ENCODE measurements around the gene ERC2.

Gene ERC2

GRCh38 chr3:56424336-56424735, 43.9 kb downstream of the ERC2 start:
- no peak for DNase-seq

- DNase-seq, result no peak
These were observed 44.6 kb downstream of the ERC2 start for GRCh38 chr3:56423661-56424099.

- no peak for DNase-seq
These were observed 46.0 kb downstream of the ERC2 start for GRCh38 chr3:56422316-56422715.

GRCh38 chr3:56421205-56421604, 47.1 kb downstream of the ERC2 start:
- DNase-seq, result no peak

GRCh38 chr3:56415652-56416051, 52.6 kb downstream of the ERC2 start:
- no peak for DNase-seq

- DNase-seq, result no peak
These were observed 54.4 kb downstream of the ERC2 start for GRCh38 chr3:56413911-56414310.

- no peak for DNase-seq
These were observed 57.1 kb downstream of the ERC2 start for GRCh38 chr3:56411166-56411565.

GRCh38 chr3:56410576-56410975, 57.7 kb downstream of the ERC2 start:
- DNase-seq, result no peak

GRCh38 chr3:56409790-56410189, 58.5 kb downstream of the ERC2 start:
- DNase-seq, result no peak

- no peak for DNase-seq
These were observed 59.5 kb downstream of the ERC2 start for GRCh38 chr3:56408761-56409196.

GRCh38 chr3:56406826-56407515, 61.3 kb downstream of the ERC2 start:
- no peak for DNase-seq

GRCh38 chr3:56404884-56405283, 63.4 kb downstream of the ERC2 start:
- no peak for DNase-seq

GRCh38 chr3:56398659-56399058, 69.6 kb downstream of the ERC2 start:
- no peak for DNase-seq

GRCh38 chr3:56397798-56398197, 70.5 kb downstream of the ERC2 start:
- no peak for DNase-seq

- DNase-seq, result no peak
These were observed 79.0 kb downstream of the ERC2 start for GRCh38 chr3:56389183-56389830.

- DNase-seq, result no peak
These were observed 85.2 kb downstream of the ERC2 start for GRCh38 chr3:56383092-56383491.

GRCh38 chr3:56379723-56380287, 88.5 kb downstream of the ERC2 start:
- no peak for DNase-seq

GRCh38 chr3:56375654-56376053, 92.6 kb downstream of the ERC2 start:
- no peak for DNase-seq

- DNase-seq, result no peak
These were observed 94.9 kb downstream of the ERC2 start for GRCh38 chr3:56373386-56373785.

- no peak for DNase-seq
These were observed 97.1 kb downstream of the ERC2 start for GRCh38 chr3:56370991-56371775.

GRCh38 chr3:56369914-56370313, 98.4 kb downstream of the ERC2 start:
- no peak for DNase-seq

GRCh38 chr3:56368846-56369245, 99.4 kb downstream of the ERC2 start:
- no peak for DNase-seq

- DNase-seq, result no peak
These were observed 101.6 kb downstream of the ERC2 start for GRCh38 chr3:56366641-56367162.
